Middle frontal gyrus (tissue), 1 donor: ENCODE data around the gene LUC7L2.
"Not testable (repeated sequence)": the region's sequence is repeated elsewhere in the genome, so short reads cannot be mapped to it uniquely, and the experiment has no call there.

ENCODE experiments used
- DNase-seq: peaks from one replicate; pipeline ENCODE4 v3.0.0-alpha.2; 2015; ENCODE audit warnings: low spot score; ENCODE audit errors: extremely low spot score

LUC7L2 gene

GRCh38 chr7:139446051-139446890, 86.6 kb downstream of the LUC7L2 start:
- no peak for DNase-seq

DNA sequence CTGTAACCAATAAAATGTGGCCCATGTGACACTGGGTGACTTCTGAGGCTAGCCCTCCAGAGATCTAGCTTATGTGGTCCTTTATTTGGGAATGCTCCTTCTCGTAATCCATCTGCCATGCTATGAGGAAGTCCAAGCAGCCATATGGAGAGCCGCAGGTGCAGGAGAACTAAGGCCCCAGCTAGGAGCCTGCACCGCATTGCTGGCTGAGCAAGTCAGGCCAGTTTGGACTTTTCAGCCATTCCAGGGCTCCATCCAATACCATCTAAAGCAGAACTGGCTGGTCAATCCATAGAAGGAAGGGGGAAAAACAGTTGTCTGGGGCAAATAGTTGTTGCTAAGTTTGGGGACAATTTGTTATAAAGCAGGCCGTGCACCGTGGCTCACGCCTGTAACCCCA, 91.2 kb downstream of the LUC7L2 start:
- DNase-seq, result no peak

- DNase-seq, result no peak
Observed at GRCh38 chr7:139451638-139452037, 91.9 kb downstream of the LUC7L2 start.

GRCh38 chr7:139452958-139453672, 93.4 kb downstream of the LUC7L2 start:
- no peak for DNase-seq

DNA sequence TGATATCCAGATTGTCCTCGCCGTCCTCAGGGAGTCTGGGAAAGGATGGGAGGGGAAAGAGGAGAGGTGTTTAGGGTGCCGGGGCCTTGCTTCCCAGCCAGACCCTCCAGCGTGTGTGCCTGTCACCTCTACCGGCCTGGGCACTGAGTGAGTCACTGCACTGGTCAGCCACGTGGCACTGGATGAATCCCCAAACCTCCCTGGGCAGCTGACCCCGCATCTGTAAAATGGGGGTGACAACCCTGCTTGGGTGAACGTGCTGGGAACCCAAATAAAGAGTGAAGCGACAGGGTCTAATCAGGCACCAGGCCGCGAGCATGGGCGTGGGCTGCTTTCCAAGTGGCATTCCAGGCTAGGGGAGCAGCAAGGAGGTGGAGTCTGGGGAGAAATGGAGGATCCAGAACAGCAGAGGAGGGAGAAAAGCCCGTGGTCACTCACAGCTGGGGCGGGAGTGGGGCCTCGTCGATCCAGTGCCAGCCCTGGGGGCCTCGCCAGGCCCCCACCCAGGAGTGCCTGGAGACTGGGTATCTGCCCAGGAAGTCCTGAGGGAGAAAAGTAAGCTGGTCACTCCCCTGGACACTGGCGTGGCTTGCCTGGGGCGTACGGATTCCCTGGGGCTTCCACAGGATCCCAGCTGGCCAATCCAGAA, 94.1 kb downstream of the LUC7L2 start:
- DNase-seq, result no peak

DNA sequence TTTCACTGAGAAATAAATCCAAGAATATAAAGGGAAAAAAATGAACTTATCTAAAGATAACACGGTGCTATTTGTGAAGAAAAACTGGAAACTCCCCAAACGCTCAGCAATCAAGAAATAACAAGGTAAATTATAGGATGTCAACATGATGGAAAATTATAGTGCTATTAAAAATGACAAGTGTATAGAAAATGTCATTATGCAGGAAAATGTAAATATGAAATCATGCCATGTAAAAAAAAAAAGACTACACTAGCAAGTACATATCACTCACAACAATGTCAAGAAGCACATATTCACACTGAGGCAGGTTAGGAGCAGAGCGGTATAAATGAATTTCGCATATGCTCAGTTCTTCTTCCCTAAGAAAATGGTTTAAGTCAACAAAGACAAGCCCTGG, 96.1 kb downstream of the LUC7L2 start:
- no peak for DNase-seq

GRCh38 chr7:139456511-139456910, 96.8 kb downstream of the LUC7L2 start:
- DNase-seq, result no peak

DNA sequence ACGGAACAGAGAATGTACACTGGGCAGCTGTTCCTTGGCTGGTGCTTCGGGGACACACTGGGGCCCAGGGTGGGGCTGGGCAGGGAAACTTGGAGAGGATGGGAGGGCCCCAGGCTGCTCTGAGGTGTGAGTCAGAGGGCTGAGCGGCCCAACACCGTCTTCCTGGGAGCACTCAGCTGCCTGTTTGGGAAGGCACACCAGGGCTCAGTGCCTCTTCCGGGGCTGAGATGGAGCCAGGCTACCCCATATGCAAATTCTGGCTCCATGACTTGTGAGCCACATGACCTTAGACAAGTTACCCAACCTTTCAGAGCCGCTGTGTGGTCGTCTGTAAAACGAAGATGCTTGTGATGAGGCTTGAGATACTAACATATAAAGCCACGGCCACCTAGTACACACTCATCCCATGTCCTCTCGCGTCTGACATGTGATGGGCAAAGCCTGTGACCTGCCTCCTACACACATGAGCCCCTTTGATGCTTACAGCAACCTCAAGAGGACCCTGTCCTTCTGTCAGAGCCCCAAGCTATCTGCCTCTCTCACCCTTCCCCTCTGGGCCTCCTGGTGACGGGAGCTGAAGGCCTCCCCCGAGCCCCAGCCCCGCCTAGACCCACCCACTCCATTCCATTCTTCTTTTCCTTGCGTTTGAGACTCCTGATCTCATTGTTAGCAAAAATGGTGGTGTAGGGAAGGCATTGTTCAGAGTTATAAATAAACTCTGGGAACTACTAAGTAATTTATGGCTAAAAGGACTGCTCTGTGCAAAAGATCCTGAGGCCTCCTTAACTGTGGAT, 97.7 kb downstream of the LUC7L2 start:
- DNase-seq, result no peak

- DNase-seq, result not testable (repeated sequence)
Observed at GRCh38 chr7:139463421-139463820, 103.7 kb downstream of the LUC7L2 start.

DNA sequence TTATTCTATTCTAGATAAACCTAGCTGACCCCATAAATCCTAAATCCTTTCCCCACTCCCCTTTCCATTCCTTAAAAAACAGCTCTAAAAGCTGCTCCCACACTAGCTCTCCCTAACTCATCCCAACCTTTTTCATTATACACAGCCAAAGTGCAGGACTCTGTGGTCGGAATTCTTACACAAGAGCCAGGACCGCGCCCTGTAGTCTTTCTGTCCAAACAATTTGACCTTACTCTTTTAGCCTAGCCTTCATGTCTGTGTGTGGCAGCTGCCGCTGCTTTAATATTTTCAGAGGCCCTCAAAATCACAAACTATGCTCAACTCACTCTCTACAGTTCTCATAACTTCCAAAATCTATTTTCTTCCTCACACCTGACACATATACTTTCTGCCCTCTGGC, 104.8 kb downstream of the LUC7L2 start:
- not testable (repeated sequence) for DNase-seq

DNA sequence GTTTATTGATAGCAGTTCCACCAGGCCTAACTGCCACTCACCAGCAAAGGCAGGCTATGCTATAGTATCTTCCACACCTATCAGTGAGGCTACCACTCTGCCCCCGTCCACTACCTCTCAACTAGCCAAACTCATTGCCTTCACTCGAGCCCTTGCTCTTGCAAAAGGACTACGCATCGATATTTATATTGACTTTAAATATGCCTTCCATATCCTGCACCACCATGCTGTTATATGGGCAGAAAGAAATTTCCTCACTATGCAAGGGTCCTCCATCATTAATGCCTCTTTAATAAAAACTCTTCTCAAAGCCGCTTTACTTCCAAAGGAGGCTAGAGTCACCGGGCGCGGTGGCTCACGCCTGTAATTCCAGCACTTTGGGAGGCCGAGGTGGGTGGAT, 105.4 kb downstream of the LUC7L2 start:
- not testable (repeated sequence) for DNase-seq

DNA sequence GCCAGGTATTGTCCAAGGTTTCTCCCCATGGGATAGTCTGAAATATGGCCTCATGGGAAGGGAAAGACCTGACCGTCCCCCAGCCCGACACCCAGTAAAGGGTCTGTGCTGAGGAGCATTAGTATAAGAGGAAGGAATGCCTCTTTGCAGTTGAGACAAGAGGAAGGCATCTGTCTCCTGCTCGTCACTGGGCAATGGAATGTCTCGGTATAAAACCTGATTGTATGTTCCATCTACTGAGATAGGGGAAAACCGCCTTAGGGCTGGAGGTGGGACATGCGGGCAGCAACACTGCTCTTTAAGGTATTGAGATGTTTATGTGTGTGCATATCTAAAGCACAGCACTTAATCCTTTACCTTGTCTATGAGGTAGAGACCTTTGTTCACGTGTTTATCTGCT, 108.0 kb downstream of the LUC7L2 start:
- DNase-seq, result not testable (repeated sequence)

DNA sequence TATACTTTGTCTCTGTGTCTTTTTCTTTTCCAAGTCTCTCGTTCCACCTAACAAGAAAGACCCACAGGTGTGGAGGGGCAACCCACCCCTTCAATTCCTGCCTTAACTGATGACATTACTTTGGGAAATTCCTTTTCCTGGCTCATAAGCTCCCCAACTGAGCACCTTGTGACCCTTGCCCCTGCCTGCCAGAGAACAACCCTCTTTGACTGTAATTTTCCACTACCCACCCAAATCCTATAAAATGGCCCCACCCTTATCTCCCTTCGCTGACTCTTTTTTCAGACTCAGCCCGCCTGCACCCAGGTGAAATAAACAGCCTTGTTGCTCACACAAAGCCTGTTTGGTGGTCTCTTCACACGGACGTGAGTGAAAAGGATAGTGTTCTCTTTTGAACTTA, 108.6 kb downstream of the LUC7L2 start:
- DNase-seq, result not testable (repeated sequence)

DNA sequence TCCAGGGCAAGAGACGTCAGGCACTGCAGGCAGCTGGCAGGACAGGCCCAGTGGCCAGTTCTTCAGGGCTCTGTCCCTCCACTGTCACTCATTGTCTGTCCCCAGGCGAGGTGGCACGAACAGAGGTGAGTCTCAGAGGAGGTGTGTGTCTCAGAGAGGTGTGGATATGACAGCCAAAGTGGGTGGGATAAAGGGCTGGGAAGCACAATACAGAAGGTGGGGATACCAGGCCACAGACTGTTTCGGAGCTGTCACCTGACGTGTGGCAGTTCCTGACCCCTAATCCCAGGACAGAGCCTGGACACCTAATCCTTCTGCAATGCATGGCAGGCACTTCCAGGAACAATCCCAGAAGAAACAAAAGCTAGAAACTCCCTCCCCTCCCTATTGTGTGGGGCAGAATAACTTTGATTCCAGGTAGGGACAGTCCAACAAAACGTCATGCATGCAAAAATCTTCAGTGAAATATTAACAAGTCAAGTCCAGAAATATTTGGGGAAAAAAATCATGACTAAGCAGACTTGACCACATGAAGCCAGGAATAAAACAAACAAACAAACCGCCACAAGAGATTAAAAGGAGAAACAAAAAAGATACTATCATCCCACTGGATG, 112.2 kb downstream of the LUC7L2 start:
- no peak for DNase-seq
